ENCODE data around the gene HSPD1.

HSPD1 gene

GRCh38 chr2:197515739-197516392 lies 16.2 kb upstream of the HSPD1 start, which contains the start of gene MOB4:
Gene MOB4 (plus strand): TSS chr2:197516066. CDS start chr2:197516087, 21 bp downstream.
- Histone ChIP-seq H3K9me3 (ENCODE audit: control insufficient read depth, insufficient read depth, low read depth, low read length) (no peaks in the 10 kb centered on the region), H3K4me1 (ENCODE audit: control insufficient read depth, insufficient read depth, low read length) (peaks cover 2% of the 10 kb centered on the region; the same call in 1 of the 2 replicates), H3K27ac (ENCODE audit: extremely low read depth, low read depth, low read length) (peak within 1 kb of the TSS; percentile 87), H3K36me3 (ENCODE audit: control insufficient read depth in 2 of 2, insufficient read depth in 1 of 2, low read length in 2 of 2) (peaks cover 0 to 8% of the 10 kb centered on the region in 2 experiments; a peak in 2 of 3 replicates), H3K4me3 (ENCODE audit: low read depth, low read length) (peak within 1 kb of the TSS; percentile 99)
- ChIA-PET POLR2A (interaction anchor here (1.1 to 6.0 kb wide), 10 partner anchors 8 to 266 kb away, joined by 3 to 85 read pairs (median 6); partner anchors contain the start of genes COQ10B, HSPD1, HSPE1 and MARS2), CTCF (no interaction called here)
- TF ChIP-seq ZBTB11 (tag by site-specific recombination; conservative IDR thresholded peaks at IDR 0.05; ENCODE audit: low read depth) (peak; percentile 97), ZNF624 (tag by site-specific recombination; IDR thresholded peaks at IDR 0.05) (no peak), ZNF19 (tag by site-specific recombination; IDR thresholded peaks at IDR 0.05; ENCODE audit: low read depth) (no peak), BCL11A (tag by site-specific recombination; IDR thresholded peaks at IDR 0.05; ENCODE audit: low read depth) (no peak), OVOL3 (tag by site-specific recombination; IDR thresholded peaks at IDR 0.05) (no peak), ZNF571 (tag by site-specific recombination; IDR thresholded peaks at IDR 0.05) (no peak), ZNF521 (tag by site-specific recombination; IDR thresholded peaks at IDR 0.05) (no peak), MZF1 (tag by site-specific recombination; IDR thresholded peaks at IDR 0.05; ENCODE audit: borderline replicate concordance) (no peak), ZNF140 (tag by site-specific recombination; IDR thresholded peaks at IDR 0.05) (no peak), ZBTB17 (tag by site-specific recombination; IDR thresholded peaks at IDR 0.05) (peak; percentile 91), ZNF433 (tag by site-specific recombination; IDR thresholded peaks at IDR 0.05; ENCODE audit: low read depth) (no peak), ZNF791 (tag by site-specific recombination; IDR thresholded peaks at IDR 0.05) (no peak), ZNF350 (tag by site-specific recombination; IDR thresholded peaks at IDR 0.05) (no peak), ZNF629 (tag by site-specific recombination; IDR thresholded peaks at IDR 0.05) (peak; percentile 70), PATZ1 (tag by site-specific recombination; IDR thresholded peaks at IDR 0.05) (peak; percentile 72), ZNF785 (tag by site-specific recombination; IDR thresholded peaks at IDR 0.05) (no peak), TCF7L2 (IDR thresholded peaks at IDR 0.05; ENCODE audit: borderline replicate concordance, low read depth, low read length) (no peak; the same call in 1 of the 2 replicates), ZNF692 (tag by site-specific recombination; IDR thresholded peaks at IDR 0.05) (peak; percentile 56), HOXA7 (CRISPR knock-in tag; IDR thresholded peaks at IDR 0.05; ENCODE audit: borderline replicate concordance) (no peak), ZFHX2 (tag by site-specific recombination; conservative IDR thresholded peaks at IDR 0.05) (0 out of 2 replicates have a peak, but pooled peaks have one; percentile 26), ZNF221 (tag by site-specific recombination; IDR thresholded peaks at IDR 0.05; ENCODE audit: borderline replicate concordance) (no peak), ZNF596 (tag by site-specific recombination; IDR thresholded peaks at IDR 0.05) (no peak), ZNF76 (tag by site-specific recombination; IDR thresholded peaks at IDR 0.05; ENCODE audit: borderline replicate concordance, low read depth) (peak; percentile 85), ZNF837 (tag by site-specific recombination; IDR thresholded peaks at IDR 0.05) (no peak), SP3 (tag by site-specific recombination; IDR thresholded peaks at IDR 0.05) (peak; percentile 81), ZBTB8A (tag by site-specific recombination; IDR thresholded peaks at IDR 0.05) (peak; percentile 98), ZNF639 (tag by site-specific recombination; IDR thresholded peaks at IDR 0.05) (no peak; the same call in 1 of the 2 replicates), ZNF148 (tag by site-specific recombination; IDR thresholded peaks at IDR 0.05; ENCODE audit: borderline replicate concordance) (no peak)
